Renal cortex interstitium (tissue), 15 donors: ENCODE results near the gene SHOC2. TPM values are rescaled to one million over a fixed set of nuclear protein-coding genes. Genes with fewer than 3 reads are reported as not detected.

ENCODE experiments used
- DNase-seq, 11 donors: peaks; one replicate each; pipeline ENCODE4 v3.0.0-alpha.2; 2013; ENCODE audit warnings: low read depth in 9 of 11, low spot score in 4 of 11; ENCODE audit errors: extremely low read depth in 1 of 11
- long read RNA-seq, 16 experiments: transcript quantifications; one replicate each; lab custom pipeline, GENCODE V29; 2026
- polyA plus RNA-seq, 3 donors: library from polyadenylated mRNA; unstranded; fragments of 120-200 nt; gene quantifications; one replicate each; pipeline ENCODE4 v1.2.1, GENCODE V29; 2013; ENCODE audit not compliant: insufficient read length in 3 of 3

Gene SHOC2
- polyA plus RNA-seq, result 10 to 100 TPM; 33.3 to 40.7 (median 35.9) TPM
- long read RNA-seq, donor 1, partial matches to known transcripts, result 11 of 14 reads
- long read RNA-seq, donor 1, other reads (novel, unspliced or antisense), result 0 of 14 reads
- long read RNA-seq, donor 2, partial matches to known transcripts, result 6 of 13 reads
- long read RNA-seq, donor 2, other reads (novel, unspliced or antisense), result 0 of 13 reads
- long read RNA-seq, donor 3, transcript SHOC2-202 (9 exons, 3,943 nt), result major isoform, 6 of 36 reads
- long read RNA-seq, donor 3, partial matches to known transcripts, result 29 of 36 reads
- long read RNA-seq, donor 3, other reads (novel, unspliced or antisense), result 0 of 36 reads
- long read RNA-seq, donor 4, partial matches to known transcripts, result 0 of 3 reads
- long read RNA-seq, donor 4, other reads (novel, unspliced or antisense), result 0 of 3 reads
- long read RNA-seq, donor 5, result 0 reads
- long read RNA-seq, donor 6, partial matches to known transcripts, result 6 of 8 reads
- long read RNA-seq, donor 6, other reads (novel, unspliced or antisense), result 0 of 8 reads
- long read RNA-seq, donor 7, partial matches to known transcripts, result 11 of 14 reads
- long read RNA-seq, donor 7, other reads (novel, unspliced or antisense), result 0 of 14 reads
- long read RNA-seq, donor 8, partial matches to known transcripts, result 26 of 30 reads
- long read RNA-seq, donor 8, other reads (novel, unspliced or antisense), result 0 of 30 reads
- long read RNA-seq, donor 9, partial matches to known transcripts, result 32 of 32 reads
- long read RNA-seq, donor 9, other reads (novel, unspliced or antisense), result 0 of 32 reads
- long read RNA-seq, donor 10, partial matches to known transcripts, result 8 of 14 reads
- long read RNA-seq, donor 10, other reads (novel, unspliced or antisense), result 0 of 14 reads
- long read RNA-seq, donor 11, transcript SHOC2-202 (9 exons, 3,943 nt), result major isoform, 5 of 17 reads
- long read RNA-seq, donor 11, partial matches to known transcripts, result 11 of 17 reads
- long read RNA-seq, donor 11, other reads (novel, unspliced or antisense), result 0 of 17 reads
- long read RNA-seq, donor 12, partial matches to known transcripts, result 0 of 5 reads
- long read RNA-seq, donor 12, other reads (novel, unspliced or antisense), result 0 of 5 reads
- long read RNA-seq, donor 13, result 0 reads
- long read RNA-seq, donor 14, transcript SHOC2-202 (9 exons, 3,943 nt), result major isoform, 5 of 13 reads
- long read RNA-seq, donor 14, partial matches to known transcripts, result 8 of 13 reads
- long read RNA-seq, donor 14, other reads (novel, unspliced or antisense), result 0 of 13 reads
- long read RNA-seq, donor 15, partial matches to known transcripts, result 0 of 3 reads
- long read RNA-seq, donor 15, other reads (novel, unspliced or antisense), result 0 of 3 reads
- long read RNA-seq, donor 16, transcript SHOC2-202 (9 exons, 3,943 nt), result major isoform, 15 of 69 reads
- long read RNA-seq, donor 16, partial matches to known transcripts, result 52 of 69 reads
- long read RNA-seq, donor 16, other reads (novel, unspliced or antisense), result 0 of 69 reads

DNA sequence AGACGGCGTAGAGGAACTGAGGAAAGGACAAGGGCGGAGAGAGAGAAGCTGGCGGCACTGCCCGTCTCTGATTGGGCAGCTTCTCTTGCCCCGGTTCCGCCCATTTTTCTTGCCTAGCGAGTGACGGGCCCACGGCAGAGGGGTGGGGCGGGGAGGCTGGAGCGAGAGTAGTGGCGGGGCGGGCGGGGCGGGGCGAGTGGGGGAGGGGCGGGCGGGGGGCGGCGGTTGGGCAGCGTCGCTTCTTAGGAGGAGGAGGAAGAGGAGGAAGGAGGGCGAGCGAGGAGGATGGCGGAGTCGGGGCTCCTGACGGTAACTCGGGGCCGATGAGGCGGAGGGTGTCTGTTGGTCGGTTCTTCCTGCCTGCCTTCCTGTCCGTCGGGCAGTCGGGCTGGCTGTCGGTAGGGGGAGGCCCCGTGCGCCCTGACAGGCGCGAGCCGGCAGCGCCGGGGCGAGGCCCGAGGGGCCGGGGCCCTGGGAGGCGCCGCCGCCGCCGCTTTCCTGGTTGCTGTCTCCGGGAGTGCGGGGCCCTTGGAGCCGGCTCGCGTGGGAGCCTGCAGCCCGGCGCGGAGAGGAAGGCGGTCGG lies at the start of gene SHOC2:
Gene SHOC2, plus strand, starts transcription at position 256 of the 583 bp plus-strand sequence. CDS start 44,755 bp downstream, outside the sequence.
- DNase-seq, result peak in 2 of 11 donors; percentile 44 to 59

DNA sequence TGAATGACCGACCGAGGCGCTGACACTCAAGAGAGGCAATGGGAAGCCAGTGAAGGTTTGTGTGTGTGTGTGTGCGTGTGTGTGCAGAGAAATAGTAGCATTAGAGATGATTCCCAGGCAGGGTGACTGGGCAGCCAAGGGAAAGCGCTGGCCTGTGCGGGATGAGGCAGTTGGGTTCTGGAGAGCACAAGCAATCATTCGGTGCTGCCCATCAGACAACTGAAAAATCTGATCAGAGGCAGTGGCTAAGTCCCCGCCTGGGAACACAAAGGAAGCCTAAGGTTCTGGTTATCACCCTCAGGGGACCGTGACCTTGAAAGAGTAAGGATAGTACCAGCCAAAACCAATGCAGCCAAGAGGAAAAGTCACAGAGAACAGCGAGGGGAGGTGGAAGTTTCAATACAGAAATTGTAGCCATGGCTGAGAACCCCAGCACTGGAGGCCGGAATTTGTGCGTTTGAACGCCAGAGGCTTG lies 48.5 kb upstream of the SHOC2 start:
- DNase-seq, result no peak

DNA sequence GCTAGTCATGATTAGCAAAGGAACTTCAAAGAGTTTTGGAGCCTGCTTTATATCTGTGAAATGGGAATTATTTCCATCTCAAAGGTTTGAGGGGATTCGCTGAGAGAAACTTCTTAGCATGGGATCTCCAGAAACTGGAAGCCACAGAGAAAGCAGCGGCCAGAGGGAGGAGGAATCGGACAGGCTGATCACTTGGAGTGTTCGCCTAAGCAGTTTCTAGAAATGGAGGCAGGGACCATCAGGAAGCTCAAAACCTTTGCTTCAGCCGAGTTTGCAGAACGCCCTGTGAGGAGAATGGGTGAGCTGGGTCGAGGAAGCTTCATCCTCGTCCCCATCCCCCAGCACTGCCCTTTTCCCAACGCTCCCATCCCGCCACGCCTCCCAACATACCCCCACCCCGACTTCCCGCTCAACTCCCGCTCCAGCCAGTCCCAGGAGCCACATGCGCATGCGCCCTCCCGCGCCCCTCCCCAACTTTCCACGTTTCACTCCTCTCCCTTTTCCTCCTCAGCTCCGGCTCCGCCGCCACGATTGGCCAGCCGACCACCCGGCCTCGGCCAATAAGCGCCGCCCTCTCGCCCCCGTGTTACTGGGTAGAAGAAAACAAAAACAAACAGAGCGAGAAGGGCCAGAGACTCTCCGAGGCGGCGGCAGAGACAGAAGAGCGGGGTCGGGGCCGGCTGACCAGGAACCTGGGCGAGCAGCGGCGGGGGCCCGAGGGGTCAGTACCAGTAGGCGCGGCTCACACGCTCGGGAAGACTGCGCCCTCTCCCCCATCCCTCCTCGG lies 47.9 kb upstream of the SHOC2 start, which contains the start of gene PDCD4:
Gene PDCD4, plus strand, starts transcription at position 631 of the 787 bp plus-strand sequence. CDS start 4,100 bp downstream, outside the sequence.
- DNase-seq, result peak; percentile 97 to 100 (median 99)

DNA sequence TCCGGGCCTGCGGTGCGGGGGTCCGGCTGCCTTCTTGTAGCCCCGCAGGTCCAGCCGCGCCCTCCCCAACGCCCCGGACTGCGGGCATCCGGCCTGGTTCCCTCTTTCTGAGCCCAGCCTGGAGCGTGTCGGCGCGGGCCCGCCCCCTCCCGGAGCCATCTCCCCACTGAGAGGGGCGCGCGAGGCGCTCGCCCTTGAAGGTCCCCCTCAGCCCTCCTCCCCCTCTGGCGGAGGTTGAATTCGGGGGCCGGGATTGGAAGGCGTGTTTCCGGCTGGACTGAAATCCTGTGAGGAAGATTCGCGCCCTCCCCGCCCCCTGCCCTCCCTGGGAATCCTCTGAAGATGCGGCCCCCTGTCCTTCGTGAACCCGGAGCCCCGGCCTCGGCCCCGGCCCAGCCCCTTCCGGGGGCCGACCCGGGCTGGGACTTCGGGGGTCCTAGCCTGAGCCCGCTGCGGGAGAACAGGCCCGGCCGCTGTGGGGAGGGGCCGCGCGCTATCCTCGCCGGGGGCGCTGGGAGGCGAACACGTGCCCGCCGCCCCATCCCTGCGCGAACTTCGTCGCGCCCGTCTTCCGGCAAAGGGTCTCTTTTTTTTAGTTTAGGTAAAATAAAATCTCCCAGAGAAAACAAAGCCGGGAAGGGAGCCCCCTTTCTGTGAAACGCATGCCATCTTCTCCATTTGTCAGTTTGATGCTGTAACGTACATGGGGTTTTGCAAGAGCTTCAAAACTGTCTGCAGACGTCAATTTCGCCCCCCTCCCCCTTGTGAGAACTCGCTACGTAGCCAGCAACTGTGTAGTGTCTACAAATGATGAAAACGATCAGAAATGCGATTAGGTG lies 47.0 kb upstream of the SHOC2 start:
- peak; percentile 57 to 82 (median 69) for DNase-seq

DNA sequence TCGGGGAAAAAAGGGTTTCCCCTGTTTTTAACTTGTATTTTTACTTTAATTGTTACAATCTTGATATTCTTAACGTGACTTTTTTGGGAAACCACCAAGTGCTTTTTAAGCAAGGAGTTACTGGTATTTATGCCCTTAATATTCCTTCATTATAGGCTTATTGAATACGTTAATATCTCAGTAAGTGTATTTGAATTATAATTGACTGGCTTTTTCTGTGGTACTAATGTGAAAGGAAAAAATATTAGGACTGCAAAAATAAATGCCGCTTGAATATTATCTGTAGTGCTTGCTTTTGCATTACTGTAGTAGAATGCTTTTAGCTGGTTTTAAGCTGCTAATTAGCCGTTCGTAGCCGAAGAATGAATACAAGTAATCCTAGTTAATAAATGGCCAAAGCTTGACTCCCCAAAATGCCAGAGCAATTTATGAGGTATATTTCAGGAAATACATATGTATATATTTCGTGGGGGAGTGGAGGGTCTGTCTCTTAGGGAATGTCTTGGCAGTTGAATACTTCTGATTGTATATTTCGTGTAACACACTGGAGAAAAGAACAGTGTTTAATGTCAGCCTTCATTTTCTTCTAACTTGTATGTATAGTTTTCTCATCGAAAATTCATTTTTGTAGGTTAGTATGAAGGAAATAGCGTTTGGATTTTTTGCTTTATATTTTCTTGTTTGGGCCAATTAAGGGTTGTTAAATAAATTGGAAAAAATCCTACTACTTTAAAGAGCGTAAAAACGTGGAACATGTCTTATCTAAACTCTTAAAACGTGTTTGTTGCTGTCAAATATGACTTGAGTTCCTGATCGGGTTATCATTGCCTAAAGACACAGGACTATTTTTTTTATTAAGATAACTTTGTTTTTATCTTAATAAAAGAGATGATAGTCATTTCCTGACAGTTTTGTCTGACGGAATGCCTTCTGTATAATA lies 46.1 kb upstream of the SHOC2 start:
- peak in 2 of 11 donors; percentile 18 to 20 for DNase-seq

DNA sequence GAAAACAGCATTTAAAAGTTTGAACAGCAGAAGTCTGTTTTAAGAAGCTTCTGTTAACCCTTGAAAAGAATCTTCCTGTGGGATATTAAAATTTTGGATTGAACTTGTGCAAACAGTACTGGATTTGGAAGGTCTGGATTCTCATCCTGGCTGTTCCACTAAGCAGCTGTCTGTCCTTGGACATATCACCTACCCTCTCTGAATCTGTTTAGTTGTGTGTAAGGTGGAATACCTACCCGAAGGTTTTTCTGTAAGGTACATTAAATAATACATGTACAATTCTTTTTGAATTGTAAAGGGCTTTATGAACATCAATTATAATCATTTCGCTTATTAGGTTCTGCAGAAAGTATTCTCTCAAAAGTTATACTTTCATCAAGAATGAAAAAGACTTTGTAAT lies 45.5 kb upstream of the SHOC2 start:
- no peak for DNase-seq

DNA sequence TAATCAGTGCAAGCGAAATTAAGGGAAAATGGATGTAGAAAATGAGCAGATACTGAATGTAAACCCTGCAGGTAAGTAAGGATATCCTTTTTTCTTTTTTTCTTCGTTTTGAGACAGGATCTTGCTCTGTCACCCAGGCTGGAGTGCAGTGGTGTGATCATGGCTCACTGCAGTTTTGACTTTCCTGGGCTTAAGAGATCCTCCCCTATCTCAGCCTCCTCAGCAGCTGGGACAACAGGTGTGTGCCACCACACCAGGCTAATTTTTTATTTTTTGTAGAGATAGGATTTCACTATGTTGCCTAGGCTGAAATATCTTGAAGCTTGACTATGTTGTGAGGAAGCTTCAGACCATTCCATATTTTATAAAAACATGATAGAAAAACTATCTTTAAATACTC lies 43.4 kb upstream of the SHOC2 start:
- DNase-seq, result no peak

DNA sequence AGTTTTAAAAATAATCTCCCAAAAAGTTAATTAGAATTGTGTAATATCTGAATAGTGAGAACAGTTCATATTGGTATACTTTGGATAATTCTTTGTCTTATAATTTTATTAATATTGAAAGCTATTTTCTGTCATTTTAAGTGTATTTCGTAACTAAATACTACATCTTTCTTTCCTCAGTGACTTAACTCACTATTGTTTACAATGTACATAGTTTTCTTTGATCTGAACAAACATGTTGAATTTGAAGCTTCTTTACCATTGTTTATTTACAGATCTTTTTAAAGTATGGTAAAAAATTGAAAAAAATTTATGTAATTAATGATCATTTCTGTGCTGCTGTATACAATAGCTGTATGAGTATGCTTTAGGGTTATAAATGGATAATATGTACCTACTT lies 42.6 kb upstream of the SHOC2 start:
- DNase-seq, result no peak

DNA sequence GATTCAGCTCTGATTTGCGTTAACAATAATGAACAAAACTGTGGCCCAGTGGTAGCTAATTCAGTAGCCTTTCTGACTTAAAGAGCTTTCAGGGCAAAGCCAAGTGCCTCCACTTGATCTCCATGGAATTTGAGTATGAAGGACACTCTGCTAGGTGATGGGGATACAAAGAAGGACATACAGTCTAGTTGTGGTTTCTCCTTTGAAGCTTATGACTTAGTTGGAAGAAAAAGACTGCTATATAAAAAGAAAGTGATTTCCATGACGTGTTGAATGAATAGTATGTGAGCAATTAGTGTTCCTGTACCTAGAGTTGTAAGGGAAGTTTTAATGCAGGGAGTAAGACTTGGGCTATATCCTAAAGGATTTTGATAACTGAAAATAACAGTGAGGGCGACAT lies 39.4 kb upstream of the SHOC2 start:
- no peak for DNase-seq

DNA sequence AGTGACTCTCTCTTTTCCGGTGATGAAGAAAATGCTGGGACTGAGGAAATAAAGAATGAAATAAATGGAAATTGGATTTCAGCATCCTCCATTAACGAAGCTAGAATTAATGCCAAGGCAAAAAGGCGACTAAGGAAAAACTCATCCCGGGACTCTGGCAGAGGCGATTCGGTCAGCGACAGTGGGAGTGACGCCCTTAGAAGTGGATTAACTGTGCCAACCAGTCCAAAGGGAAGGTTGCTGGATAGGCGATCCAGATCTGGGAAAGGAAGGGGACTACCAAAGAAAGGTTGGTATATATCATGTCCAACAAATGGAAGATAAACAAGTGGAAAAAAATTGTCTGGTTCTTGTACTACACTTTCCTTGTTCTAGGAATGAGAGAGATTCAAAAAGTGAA lies 38.2 kb upstream of the SHOC2 start:
- DNase-seq, result no peak

DNA sequence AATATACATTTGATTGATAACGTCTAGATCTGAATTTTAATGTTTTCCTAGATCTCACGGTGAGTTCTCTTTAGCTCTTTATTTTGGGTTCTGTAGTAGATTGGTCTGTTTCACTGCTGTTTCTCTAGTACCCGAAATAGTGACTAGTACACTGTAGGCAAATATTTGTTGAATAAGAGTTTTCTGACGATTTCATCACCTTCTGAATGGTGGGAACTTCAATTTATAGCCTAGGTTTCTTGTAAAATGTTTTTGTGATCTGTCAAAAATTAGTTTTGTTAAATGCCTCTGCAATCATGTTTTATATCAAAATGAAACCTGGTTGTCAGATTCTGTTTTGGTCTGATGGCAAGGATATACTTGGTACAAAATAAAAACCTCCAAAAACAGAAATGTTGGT lies 37.5 kb upstream of the SHOC2 start:
- DNase-seq, result no peak

DNA sequence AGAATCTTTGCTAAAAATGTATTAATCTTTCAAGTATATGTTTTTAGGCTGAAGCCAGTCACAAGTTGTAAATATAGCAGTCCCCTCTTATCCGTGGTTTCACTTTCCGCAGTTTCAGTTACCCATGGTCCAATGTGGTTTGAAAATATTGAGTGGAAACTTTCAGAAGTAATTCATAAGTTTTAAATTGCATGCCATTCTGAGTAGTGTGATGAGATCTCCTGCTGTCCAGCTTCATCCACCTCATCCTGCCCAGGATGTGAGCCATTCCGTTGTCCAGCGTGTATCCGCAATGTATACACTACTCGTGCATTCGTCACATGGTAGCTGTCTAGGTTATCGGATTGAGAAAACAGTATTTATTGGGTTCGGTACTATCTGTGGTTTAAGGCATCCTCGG lies 35.5 kb upstream of the SHOC2 start:
- DNase-seq, result no peak

DNA sequence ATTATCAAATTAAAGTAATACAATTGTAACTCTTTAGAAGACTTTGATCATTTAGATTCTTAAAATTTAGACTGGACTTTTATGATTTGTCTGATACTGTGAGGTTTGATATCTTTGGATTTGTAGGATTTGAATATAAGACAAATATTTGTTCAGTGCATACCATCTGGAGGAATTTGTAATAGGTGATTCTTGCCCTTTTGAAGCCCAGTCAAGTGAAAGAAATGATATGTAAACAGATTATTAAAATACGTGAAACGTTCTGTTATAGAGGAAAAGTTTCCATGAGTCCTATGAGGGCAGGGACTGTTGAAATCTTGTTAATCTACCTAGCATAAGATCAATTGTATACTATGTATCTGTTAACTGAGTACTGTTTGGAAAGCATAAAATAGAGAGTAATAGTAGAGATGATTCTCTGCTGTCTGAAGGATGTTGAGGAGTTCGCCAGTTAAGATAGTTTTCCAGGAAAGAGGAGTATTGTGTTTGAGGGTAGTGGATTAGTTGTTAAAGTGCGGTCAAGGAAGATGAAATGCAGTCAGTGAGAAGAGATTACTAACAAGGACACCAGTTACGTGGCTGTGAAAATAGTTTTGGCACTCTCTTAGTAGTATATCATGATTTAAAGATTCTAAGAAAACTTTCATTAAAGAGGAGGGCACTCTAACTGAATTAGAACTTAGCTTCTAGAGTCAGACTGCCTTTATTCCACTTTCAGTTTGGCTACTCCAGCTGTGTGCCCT lies 33.3 kb upstream of the SHOC2 start:
- DNase-seq, result no peak

DNA sequence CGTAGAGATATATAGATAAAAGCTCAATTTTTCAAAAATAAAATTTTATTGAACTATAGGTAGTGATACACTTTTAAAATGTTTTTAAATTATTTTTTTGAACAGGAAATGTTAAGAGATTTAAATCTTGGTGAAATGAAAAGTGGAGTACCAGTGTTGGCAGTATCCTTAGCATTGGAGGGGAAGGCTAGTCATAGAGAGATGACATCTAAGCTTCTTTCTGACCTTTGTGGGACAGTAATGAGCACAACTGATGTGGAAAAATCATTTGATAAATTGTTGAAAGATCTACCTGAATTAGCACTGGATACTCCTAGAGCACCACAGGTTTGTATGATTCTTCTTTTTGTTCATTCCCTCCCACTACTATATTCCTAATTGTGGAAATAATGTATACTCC lies 31.8 kb upstream of the SHOC2 start:
- no peak for DNase-seq
